CD14-positive monocyte (primary cell): ENCODE data around the gene WNT3. TPM values are rescaled to one million over a fixed set of nuclear protein-coding genes. Genes with fewer than 3 reads are reported as not detected.

ENCODE experiments used
- DNase-seq, 3 donors: peaks; one replicate each; pipeline ENCODE4 v3.0.0-alpha.2; 2011 to 2022
- H2AFZ ChIP-seq: 2 replicates; pipeline ENCODE4 v1.6.0; 2012; ENCODE audit warnings: mild to moderate bottlenecking, low read depth, low read length, inconsistent platforms; ENCODE audit not compliant: insufficient read depth, poor library complexity, severe bottlenecking
- H3K27ac ChIP-seq, 2 donors: 1 replicate in 1 of 2; 2 replicates in 1 of 2; pipeline ENCODE4 v1.5.1; 2012 to 2013; ENCODE audit warnings: low read length in 2 of 2, control low read depth in 1 of 2, inconsistent platforms in 1 of 2, low read depth in 1 of 2, mild to moderate bottlenecking in 1 of 2
- H3K27me3 ChIP-seq, 2 donors: one replicate each; pipeline versions ENCODE4 v1.6.0 to v1.6.1; 2011 to 2013; ENCODE audit warnings: low read length in 2 of 2; ENCODE audit not compliant: control insufficient read depth in 2 of 2, insufficient read depth in 2 of 2
- H3K36me3 ChIP-seq, 2 donors: replicated peaks in 1 of 2; 1 replicate in 1 of 2; 2 replicates in 1 of 2; pipeline versions ENCODE4 v1.5.1 to v1.6.1; 2012 to 2013; ENCODE audit warnings: low read length in 2 of 2, control low read depth in 1 of 2, inconsistent platforms in 1 of 2, mild to moderate bottlenecking in 1 of 2; ENCODE audit not compliant: insufficient read depth in 2 of 2, control insufficient read depth in 1 of 2
- H3K4me1 ChIP-seq, 2 donors: 1 replicate in 1 of 2; 2 replicates in 1 of 2; pipeline versions ENCODE4 v1.5.1 to v1.6.1; 2012 to 2013; ENCODE audit warnings: low read length in 2 of 2, control low read depth in 1 of 2, inconsistent platforms in 1 of 2, mild to moderate bottlenecking in 1 of 2, moderate library complexity in 1 of 2; ENCODE audit not compliant: insufficient read depth in 2 of 2, control insufficient read depth in 1 of 2
- H3K4me2 ChIP-seq: replicated peaks from 2 replicates; pipeline ENCODE3; 2012; ENCODE audit warnings: low read length, moderate library complexity, mild to moderate bottlenecking; ENCODE audit not compliant: poor library complexity, severe bottlenecking; ENCODE audit errors: extremely low read depth
- H3K4me3 ChIP-seq, 3 experiments: fragments of 200-600 bp in 1 of 3; sonication (generic) in 1 of 3; replicated peaks in 1 of 3; 1 replicate in 2 of 3; 2 replicates in 1 of 3; pipeline ENCODE4 v1.5.1; 2011 to 2013; ENCODE audit warnings: low read length in 3 of 3, mild to moderate bottlenecking in 3 of 3, control low read depth in 2 of 3, low read depth in 2 of 3, inconsistent platforms in 1 of 3, moderate library complexity in 1 of 3
- H3K79me2 ChIP-seq: 2 replicates; pipeline ENCODE4 v1.6.0; 2012; ENCODE audit warnings: mild to moderate bottlenecking, control low read depth, inconsistent platforms, low read length, moderate library complexity; ENCODE audit not compliant: insufficient read depth
- H3K9ac ChIP-seq: 2 replicates; pipeline ENCODE4 v1.6.0; 2017; ENCODE audit warnings: low read length, mild to moderate bottlenecking; ENCODE audit not compliant: insufficient read depth, poor library complexity, severe bottlenecking
- H3K9me3 ChIP-seq, 2 donors: replicated peaks in 1 of 2; 1 replicate in 1 of 2; 2 replicates in 1 of 2; pipeline versions ENCODE4 v1.5.1 to v1.6.1; 2012 to 2013; ENCODE audit warnings: low read length in 2 of 2, control low read depth in 1 of 2; ENCODE audit not compliant: control insufficient read depth in 1 of 2, insufficient read depth in 1 of 2
- H4K20me1 ChIP-seq: 2 replicates; pipeline ENCODE4 v1.6.0; 2012; ENCODE audit warnings: mild to moderate bottlenecking, low read length, control low read depth, moderate library complexity; ENCODE audit not compliant: insufficient read depth
- H3K27ac Mint-ChIP-seq, 7 donors: one replicate each; pipeline ENCODE4 v1.8.0; 2020; ENCODE audit warnings: mild to moderate bottlenecking in 7 of 7, mixed read lengths in 7 of 7, moderate library complexity in 6 of 7, inconsistent platforms in 2 of 7
- H3K27me3 Mint-ChIP-seq, 3 donors: one replicate each; pipeline ENCODE4 v1.8.0; 2021 to 2022; ENCODE audit warnings: low read depth in 3 of 3, mild to moderate bottlenecking in 3 of 3, mixed read lengths in 3 of 3, moderate library complexity in 3 of 3, inconsistent platforms in 1 of 3
- H3K36me3 Mint-ChIP-seq, 2 donors: one replicate each; pipeline ENCODE4 v1.8.0; 2020; ENCODE audit warnings: mixed read lengths in 2 of 2, inconsistent platforms in 1 of 2, mild to moderate bottlenecking in 1 of 2
- H3K4me1 Mint-ChIP-seq: one replicate; pipeline ENCODE4 v1.8.0; 2020; ENCODE audit warnings: mild to moderate bottlenecking, mixed read lengths
- H3K4me3 Mint-ChIP-seq, 2 donors: one replicate each; pipeline ENCODE4 v1.8.0; 2020; ENCODE audit warnings: mild to moderate bottlenecking in 2 of 2, mixed read lengths in 2 of 2, moderate library complexity in 1 of 2
- H3K9me3 Mint-ChIP-seq, 7 donors: one replicate each; pipeline ENCODE4 v1.8.0; 2020 to 2022; ENCODE audit warnings: mixed read lengths in 7 of 7, mild to moderate bottlenecking in 6 of 7, moderate library complexity in 6 of 7, inconsistent platforms in 2 of 7
- WGBS: methylation state at CpG from one replicate; pipeline ENCODE4 v1.1.5; 2013; ENCODE audit warnings: missing lambda C conversion rate; ENCODE audit not compliant: insufficient coverage; 5-methylcytosine and 5-hydroxymethylcytosine counted together
- intact Hi-C, 2 donors: fragments of 100-400 bp; cut with micrococcal nuclease; formaldehyde crosslinking; loops; one replicate each; pipeline versions ENCODE4 v1.15.0 to v1.15.1; 2023
- polyA plus RNA-seq, 3 donors: library from polyadenylated mRNA; depleted of rRNA in 1 of 3; unstranded in 2 of 3; stranded (reverse) in 1 of 3; fragments of 300-500 nt in 2 of 3; fragments of >200 nt in 1 of 3; fragmentation: Illumina TruSeq in 2 of 3; gene quantifications; 1 replicate in 2 of 3; 2 replicates in 1 of 3; pipeline ENCODE4 v1.2.3, GENCODE V29; 2012 to 2021
- TF ChIP-seq, protein P1 (sequence below): fragments of 200-600 bp; IDR thresholded peaks from one replicate; pipeline ENCODE4 v1.8.0; 2022; ENCODE audit warnings: antibody characterized with exemption, mild to moderate bottlenecking

WNT3 gene
- polyA plus RNA-seq, 3 donors: 0.01 TPM; not detected in 2

DNA sequence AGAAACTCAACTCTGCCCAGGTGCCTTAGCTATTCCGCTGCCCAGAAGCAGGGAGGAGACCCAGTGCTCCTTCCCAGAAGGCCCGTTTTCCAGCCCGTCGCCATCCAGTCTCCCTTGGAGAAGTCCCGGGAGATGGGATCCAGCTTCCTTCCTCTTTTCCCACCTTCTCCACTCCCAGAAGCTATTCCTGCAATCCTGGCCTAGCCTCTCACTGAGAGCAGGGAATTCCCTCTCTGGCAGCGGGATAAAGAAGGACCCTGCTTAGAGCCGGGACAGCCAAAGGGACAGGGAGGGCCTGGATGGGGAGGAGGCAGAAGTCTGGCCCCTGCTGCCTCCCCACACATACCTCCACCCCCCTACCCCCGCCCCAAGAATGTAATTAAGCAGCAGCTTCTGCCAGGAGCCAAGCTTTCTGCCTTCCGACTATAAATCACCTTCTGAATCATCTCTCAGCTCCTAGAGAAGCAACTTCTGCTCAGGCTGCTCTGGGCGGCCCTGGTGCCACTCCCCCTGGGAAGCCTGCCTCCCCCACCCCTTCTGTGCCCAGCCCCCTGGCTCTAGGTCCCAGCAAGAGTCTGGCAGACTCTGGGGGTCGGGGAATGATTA, 6.4 kb downstream of the WNT3 start:
- H2AFZ ChIP-seq: no peak overlapping the region
- no peaks in the 10 kb centered on the region for H3K9me3 ChIP-seq
- 76% methylated on average over 6 of the region's 11 CpGs for WGBS
- no peaks in the 10 kb centered on the region for H3K79me2 ChIP-seq
- Mint-ChIP-seq H3K4me1 (peaks cover 3% of the 10 kb centered on the region), H3K27me3 (peaks cover 39 to 56% (median 40%) of the 10 kb centered on the region in 3 donors), H3K4me3 (peak overlapping the region in 1 of 2 donors; percentile 11), H3K27ac (no peak overlapping the region), H3K9me3 (peaks cover 0 to 6% (median 3%) of the 10 kb centered on the region in 7 donors), H3K36me3 (no peaks in the 10 kb centered on the region)
- no peaks in the 10 kb centered on the region for H3K36me3 ChIP-seq
- no peak overlapping the region for H3K4me2 ChIP-seq
- DNase-seq: no peak
- peaks cover 11 to 47% of the 10 kb centered on the region in 2 donors for H3K27me3 ChIP-seq
- H3K9ac ChIP-seq: no peak overlapping the region
- intact Hi-C loops: no loop called here
- H3K4me1 ChIP-seq: peaks cover 0 to under 1% of the 10 kb centered on the region in 2 donors
- no peaks in the 10 kb centered on the region for H4K20me1 ChIP-seq
- TF ChIP-seq, protein P1, sequence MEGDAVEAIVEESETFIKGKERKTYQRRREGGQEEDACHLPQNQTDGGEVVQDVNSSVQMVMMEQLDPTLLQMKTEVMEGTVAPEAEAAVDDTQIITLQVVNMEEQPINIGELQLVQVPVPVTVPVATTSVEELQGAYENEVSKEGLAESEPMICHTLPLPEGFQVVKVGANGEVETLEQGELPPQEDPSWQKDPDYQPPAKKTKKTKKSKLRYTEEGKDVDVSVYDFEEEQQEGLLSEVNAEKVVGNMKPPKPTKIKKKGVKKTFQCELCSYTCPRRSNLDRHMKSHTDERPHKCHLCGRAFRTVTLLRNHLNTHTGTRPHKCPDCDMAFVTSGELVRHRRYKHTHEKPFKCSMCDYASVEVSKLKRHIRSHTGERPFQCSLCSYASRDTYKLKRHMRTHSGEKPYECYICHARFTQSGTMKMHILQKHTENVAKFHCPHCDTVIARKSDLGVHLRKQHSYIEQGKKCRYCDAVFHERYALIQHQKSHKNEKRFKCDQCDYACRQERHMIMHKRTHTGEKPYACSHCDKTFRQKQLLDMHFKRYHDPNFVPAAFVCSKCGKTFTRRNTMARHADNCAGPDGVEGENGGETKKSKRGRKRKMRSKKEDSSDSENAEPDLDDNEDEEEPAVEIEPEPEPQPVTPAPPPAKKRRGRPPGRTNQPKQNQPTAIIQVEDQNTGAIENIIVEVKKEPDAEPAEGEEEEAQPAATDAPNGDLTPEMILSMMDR: no peak
- H3K27ac ChIP-seq: no peak overlapping the region
- no peak overlapping the region for H3K4me3 ChIP-seq

DNA sequence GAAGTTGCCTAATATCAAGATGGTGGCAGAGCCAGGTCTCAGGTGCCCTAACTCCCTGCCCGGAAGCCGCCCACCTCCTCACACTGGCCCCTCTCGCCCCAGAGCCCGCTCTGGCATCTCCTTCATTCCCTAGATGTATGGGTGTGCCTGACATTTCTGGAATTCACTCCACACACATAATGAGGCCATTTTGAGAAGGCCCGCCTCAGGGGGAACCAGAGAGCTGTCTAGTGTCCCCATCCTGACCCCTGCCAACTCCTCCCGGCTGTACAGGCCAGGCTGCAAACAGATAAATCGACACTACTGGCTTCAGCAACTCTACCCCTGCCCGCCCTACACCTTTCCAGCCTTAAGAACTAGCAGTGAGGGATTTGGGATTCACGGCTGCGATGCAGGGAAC, 7.7 kb downstream of the WNT3 start:
- no peak overlapping the region for H3K27ac Mint-ChIP-seq
- no peak overlapping the region for H2AFZ ChIP-seq
- TF ChIP-seq, protein P1: no peak
- H3K27me3 Mint-ChIP-seq: peaks cover 26 to 46% (median 30%) of the 10 kb centered on the region in 3 donors
- peaks cover 0 to 2% (median 0%) of the 10 kb centered on the region in 7 donors for H3K9me3 Mint-ChIP-seq
- peaks cover 0 to 35% of the 10 kb centered on the region in 2 donors for H3K27me3 ChIP-seq
- intact Hi-C loops: no loop called here
- H3K9ac ChIP-seq: no peak overlapping the region
- H3K4me3 ChIP-seq: no peak overlapping the region
- H3K9me3 ChIP-seq: no peaks in the 10 kb centered on the region
- no peak overlapping the region for H3K4me2 ChIP-seq
- no peaks in the 10 kb centered on the region for H3K4me1 ChIP-seq
- whole genome bisulfite sequencing: 91% methylated on average over 4 of the region's 10 CpGs
- H3K36me3 ChIP-seq: no peaks in the 10 kb centered on the region
- no peaks in the 10 kb centered on the region for H3K79me2 ChIP-seq
- H3K27ac ChIP-seq: no peak overlapping the region
- DNase-seq: no peak
- no peaks in the 10 kb centered on the region for H3K36me3 Mint-ChIP-seq
- H3K4me3 Mint-ChIP-seq: no peak overlapping the region
- H3K4me1 Mint-ChIP-seq: no peaks in the 10 kb centered on the region
- no peaks in the 10 kb centered on the region for H4K20me1 ChIP-seq
